NB4 (cell line): ENCODE results near the gene MPRIP.

Experiments used
- DNase-seq: peaks from one replicate; pipeline ENCODE4 v3.0.0; 2010; ENCODE audit warnings: low read depth
- H3K4me3 ChIP-seq: one replicate; pipeline ENCODE4 v1.5.1; 2011; ENCODE audit warnings: mild to moderate bottlenecking, low read depth, low read length, moderate library complexity
- MAX ChIP-seq: IDR thresholded peaks from 2 replicates; pipeline ENCODE4 v1.6.1; 2011; ENCODE audit warnings: low read depth, low read length
- MYC ChIP-seq: IDR thresholded peaks from 2 replicates; pipeline ENCODE4 v1.6.1; 2011; ENCODE audit warnings: low read depth, low read length
- POLR2A ChIP-seq: IDR thresholded peaks from 2 replicates; pipeline ENCODE4 v1.6.1; 2011; ENCODE audit warnings: mild to moderate bottlenecking; ENCODE audit not compliant: insufficient read length; ENCODE audit errors: extremely low read depth
- TF ChIP-seq, protein P1 (sequence below): IDR thresholded peaks from one replicate; pipeline ENCODE4 v1.5.1; 2012; ENCODE audit warnings: low read depth, low read length

MPRIP gene

DNA sequence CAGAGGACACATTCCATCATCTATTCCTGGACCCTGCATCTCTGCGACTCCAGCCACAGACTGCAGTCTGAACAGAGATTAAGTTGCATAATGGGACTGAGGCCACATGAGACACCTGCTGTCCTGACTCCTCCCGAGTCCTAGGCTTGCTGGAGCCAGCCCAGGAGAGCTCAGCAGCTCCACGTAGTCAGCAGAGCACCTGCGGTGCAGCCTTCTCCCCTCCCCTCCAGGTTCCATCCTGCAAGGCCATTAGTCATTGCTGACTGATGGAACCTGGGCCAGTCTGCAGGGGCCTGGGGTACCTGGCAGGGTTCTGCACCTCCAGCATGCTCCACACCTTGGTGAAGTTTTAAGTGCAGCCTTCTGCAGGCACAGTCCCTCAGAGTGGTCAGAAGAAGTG is 87.2 kb downstream of the MPRIP start:
- H3K4me3 ChIP-seq: no peak overlapping the region
- DNase-seq: no peak
- TF ChIP-seq POLR2A (no peak), MYC (no peak), MAX (no peak)
- TF ChIP-seq, protein P1, sequence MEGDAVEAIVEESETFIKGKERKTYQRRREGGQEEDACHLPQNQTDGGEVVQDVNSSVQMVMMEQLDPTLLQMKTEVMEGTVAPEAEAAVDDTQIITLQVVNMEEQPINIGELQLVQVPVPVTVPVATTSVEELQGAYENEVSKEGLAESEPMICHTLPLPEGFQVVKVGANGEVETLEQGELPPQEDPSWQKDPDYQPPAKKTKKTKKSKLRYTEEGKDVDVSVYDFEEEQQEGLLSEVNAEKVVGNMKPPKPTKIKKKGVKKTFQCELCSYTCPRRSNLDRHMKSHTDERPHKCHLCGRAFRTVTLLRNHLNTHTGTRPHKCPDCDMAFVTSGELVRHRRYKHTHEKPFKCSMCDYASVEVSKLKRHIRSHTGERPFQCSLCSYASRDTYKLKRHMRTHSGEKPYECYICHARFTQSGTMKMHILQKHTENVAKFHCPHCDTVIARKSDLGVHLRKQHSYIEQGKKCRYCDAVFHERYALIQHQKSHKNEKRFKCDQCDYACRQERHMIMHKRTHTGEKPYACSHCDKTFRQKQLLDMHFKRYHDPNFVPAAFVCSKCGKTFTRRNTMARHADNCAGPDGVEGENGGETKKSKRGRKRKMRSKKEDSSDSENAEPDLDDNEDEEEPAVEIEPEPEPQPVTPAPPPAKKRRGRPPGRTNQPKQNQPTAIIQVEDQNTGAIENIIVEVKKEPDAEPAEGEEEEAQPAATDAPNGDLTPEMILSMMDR: no peak

- no peak for DNase-seq
Observed at GRCh38 chr17:17130077-17130844, 88.0 kb downstream of the MPRIP start.

GRCh38 chr17:17131839-17132238 is 89.6 kb downstream of the MPRIP start:
- no peak for DNase-seq
- TF ChIP-seq POLR2A (no peak), MYC (no peak), MAX (no peak)
- TF ChIP-seq, protein P1: no peak
- H3K4me3 ChIP-seq: no peak overlapping the region

More at GRCh38 chr17:17130077-17130844, 88.0 kb downstream of the MPRIP start:
- TF ChIP-seq MAX (no peak), POLR2A (no peak), MYC (no peak)
- TF ChIP-seq, protein P1: no peak
- H3K4me3 ChIP-seq: no peak overlapping the region

- DNase-seq: no peak
- TF ChIP-seq, protein P1: no peak
- TF ChIP-seq MYC (no peak), POLR2A (no peak), MAX (no peak)
- no peak overlapping the region for H3K4me3 ChIP-seq
Observed at GRCh38 chr17:17132746-17133145, 90.5 kb downstream of the MPRIP start.

DNA sequence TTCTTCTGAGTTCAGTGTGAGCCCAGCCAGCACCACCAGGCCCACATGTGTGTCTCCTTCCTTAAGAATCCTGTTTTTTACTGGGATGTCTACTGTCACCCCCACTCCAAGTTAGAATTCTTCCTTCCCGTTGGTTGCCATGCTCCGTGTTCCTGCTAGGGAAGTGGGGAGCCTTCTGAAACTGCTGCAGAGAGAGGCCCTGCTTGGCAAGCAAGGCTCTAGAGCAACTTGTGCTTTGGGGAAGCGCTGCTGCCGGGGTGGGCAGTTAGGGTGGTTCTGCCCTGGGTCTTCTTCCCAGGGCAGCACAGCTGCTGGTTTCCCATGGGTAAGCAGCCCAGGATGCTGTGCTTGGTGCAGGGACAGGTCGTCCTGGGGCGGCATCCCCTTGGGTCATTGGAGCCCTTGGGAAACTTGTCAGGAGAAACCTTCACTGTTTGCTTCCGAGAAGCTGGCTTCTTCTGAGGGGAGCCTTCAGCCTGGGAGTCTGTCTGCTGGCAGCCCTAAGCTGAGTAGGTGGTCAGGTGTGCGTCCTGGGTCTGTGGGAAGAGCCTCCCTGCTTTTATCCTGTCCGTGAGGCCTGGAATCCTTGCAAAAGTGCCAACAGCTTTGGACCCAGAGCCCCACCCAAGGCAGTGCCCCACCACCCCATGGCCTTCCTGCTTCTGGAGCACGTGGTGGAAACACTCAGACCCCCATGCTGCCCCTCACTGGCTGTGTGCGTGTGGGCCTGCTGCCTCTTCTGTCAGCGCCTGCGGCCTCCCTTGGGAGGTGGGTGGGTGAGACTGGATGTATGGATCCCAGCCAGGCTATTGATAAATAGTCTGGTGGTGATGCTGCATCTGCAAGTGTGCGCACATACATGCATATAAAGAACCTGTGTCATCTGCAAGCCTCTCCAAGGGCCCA is 92.0 kb downstream of the MPRIP start:
- no peak for TF ChIP-seq MYC
- no peak for TF ChIP-seq POLR2A
- TF ChIP-seq MAX: no peak
- TF ChIP-seq, protein P1: no peak
- H3K4me3 ChIP-seq: no peak overlapping the region
- DNase-seq: no peak
